H1 (cell line): ENCODE measurements around the gene RHOG. TPM values are rescaled to one million over a fixed set of nuclear protein-coding genes. Genes with fewer than 3 reads are reported as not detected.

Experiments used
- CTCF ChIA-PET: fragments of 300-600 bp; sonication (Branson Sonifier 250); formaldehyde crosslinking; loops from one replicate; lab custom pipeline; 2021; ENCODE audit not compliant: partially characterized antibody; lab: Charles Lee
- POLR2A ChIA-PET: fragments of 300-600 bp; sonication (Branson Sonifier 250); formaldehyde crosslinking; loops from one replicate; lab custom pipeline; 2021; ENCODE audit warnings: inconsistent platforms; ENCODE audit not compliant: partially characterized antibody; lab: Charles Lee
- DNase-seq, 2 experiments: peaks; one replicate each; pipeline versions ENCODE4 v3.0.0 to v3.0.0-alpha.2; 2010 to 2022; ENCODE audit warnings: low spot score in 2 of 2, low read depth in 1 of 2, mixed read lengths in 1 of 2
- FAIRE-seq: peaks from 2 replicates; lab custom pipeline; 2011; peaks lifted over from hg19 to GRCh38; lab: Jason Lieb, UNC
- H2AFZ ChIP-seq: 2 replicates; pipeline ENCODE4 v1.8.1; 2012; ENCODE audit warnings: low read length, inconsistent platforms
- H2AK5ac ChIP-seq: 2 replicates; pipeline ENCODE4 v1.6.1; 2013; ENCODE audit warnings: low read depth, low read length
- H2BK120ac ChIP-seq: replicated peaks from 2 replicates; pipeline ENCODE3; 2013; ENCODE audit warnings: low read depth, low read length, inconsistent platforms
- H2BK12ac ChIP-seq: 2 replicates; pipeline ENCODE4 v1.6.1; 2013; ENCODE audit warnings: low read depth, low read length
- H2BK15ac ChIP-seq: 2 replicates; pipeline ENCODE4 v1.6.1; 2013; ENCODE audit warnings: low read length
- H2BK20ac ChIP-seq: 2 replicates; pipeline ENCODE4 v1.6.1; 2013; ENCODE audit warnings: low read length
- H2BK5ac ChIP-seq: 2 replicates; pipeline ENCODE4 v1.6.1; 2013; ENCODE audit warnings: low read depth, low read length
- H3K14ac ChIP-seq: 2 replicates; pipeline ENCODE4 v1.6.1; 2013; ENCODE audit warnings: inconsistent platforms; ENCODE audit not compliant: insufficient read length
- H3K18ac ChIP-seq: 2 replicates; pipeline ENCODE4 v1.6.1; 2013; ENCODE audit warnings: low read length; ENCODE audit errors: extremely low read depth
- H3K23ac ChIP-seq: 2 replicates; pipeline ENCODE4 v1.6.1; 2013; ENCODE audit warnings: inconsistent platforms; ENCODE audit not compliant: insufficient read length
- H3K23me2 ChIP-seq: 2 replicates; pipeline ENCODE4 v1.6.1; 2013; ENCODE audit warnings: low read depth, low read length
- H3K27ac ChIP-seq: 2 replicates; pipeline ENCODE4 v1.6.1; 2011; ENCODE audit warnings: low read depth, low read length, inconsistent platforms
- H3K27me3 ChIP-seq, 4 experiments: replicated peaks in 1 of 4; 1 replicate in 1 of 4; 2 replicates in 3 of 4; pipeline versions ENCODE4 v1.6.1 to v1.8.1; 2011 to 2013; ENCODE audit warnings: low read length in 3 of 4, mild to moderate bottlenecking in 3 of 4, inconsistent platforms in 2 of 4, mixed read lengths in 2 of 4, moderate library complexity in 1 of 4; ENCODE audit not compliant: control insufficient read depth in 3 of 4, insufficient read depth in 3 of 4; ENCODE audit errors: extremely low read depth in 1 of 4
- H3K36me3 ChIP-seq, 4 experiments: 2 replicates each; pipeline versions ENCODE4 v1.6.1 to v1.8.1; 2011 to 2013; ENCODE audit warnings: mild to moderate bottlenecking in 4 of 4, low read length in 3 of 4, moderate library complexity in 2 of 4, control low read depth in 1 of 4, inconsistent platforms in 1 of 4; ENCODE audit not compliant: insufficient read depth in 4 of 4, control insufficient read depth in 2 of 4
- H3K4ac ChIP-seq: replicated peaks from 2 replicates; pipeline ENCODE3; 2013; ENCODE audit warnings: low read length, low read depth, mixed read lengths, inconsistent platforms; ENCODE audit not compliant: insufficient read length
- H3K4me1 ChIP-seq, 4 experiments: replicated peaks in 1 of 4; 1 replicate in 1 of 4; 2 replicates in 3 of 4; pipeline versions ENCODE4 v1.6.1 to v1.8.1; 2011 to 2013; ENCODE audit warnings: low read length in 3 of 4, inconsistent platforms in 2 of 4, mixed read lengths in 1 of 4; ENCODE audit not compliant: insufficient read depth in 4 of 4, control insufficient read depth in 3 of 4
- H3K4me2 ChIP-seq, 2 experiments: 2 replicates each; pipeline versions ENCODE4 v1.6.1 to v1.8.1; 2011 to 2013; ENCODE audit warnings: low read depth in 2 of 2, low read length in 2 of 2, control low read depth in 1 of 2, inconsistent platforms in 1 of 2, mild to moderate bottlenecking in 1 of 2; ENCODE audit not compliant: insufficient read depth in 1 of 2
- H3K4me3 ChIP-seq, 4 experiments: fragments of 200-600, 300-600 bp in 1 of 4; sonication (generic), shearing (Covaris generic), sonication (Bioruptor Twin) in 1 of 4; 2 replicates each; pipeline versions ENCODE4 v1.5.1 to v1.8.1; 2011 to 2016; ENCODE audit warnings: low read length in 4 of 4, low read depth in 3 of 4, control low read depth in 2 of 4, inconsistent platforms in 2 of 4, mild to moderate bottlenecking in 2 of 4, mixed read lengths in 1 of 4, moderate library complexity in 1 of 4; ENCODE audit not compliant: insufficient read depth in 2 of 4; ENCODE audit errors: extremely low read depth in 1 of 4
- H3K56ac ChIP-seq: replicated peaks from 2 replicates; pipeline ENCODE3; 2013; ENCODE audit warnings: low read depth, mild to moderate bottlenecking, mixed read lengths, low read length, inconsistent platforms; ENCODE audit not compliant: insufficient read length
- H3K79me1 ChIP-seq: 2 replicates; pipeline ENCODE4 v1.6.1; 2013; ENCODE audit warnings: low read depth, low read length, control low read depth
- H3K79me2 ChIP-seq, 2 experiments: 2 replicates each; pipeline versions ENCODE4 v1.6.1 to v1.8.1; 2012 to 2013; ENCODE audit warnings: low read length in 2 of 2, mild to moderate bottlenecking in 2 of 2, inconsistent platforms in 1 of 2; ENCODE audit not compliant: insufficient read depth in 2 of 2, control insufficient read depth in 1 of 2
- H3K9ac ChIP-seq, 4 experiments: replicated peaks in 1 of 4; 1 replicate in 1 of 4; 2 replicates in 3 of 4; pipeline versions ENCODE4 v1.6.1 to v1.8.1; 2011 to 2013; ENCODE audit warnings: low read depth in 3 of 4, low read length in 3 of 4, control low read depth in 2 of 4, mild to moderate bottlenecking in 2 of 4, moderate library complexity in 2 of 4, inconsistent platforms in 1 of 4; ENCODE audit errors: extremely low read depth in 1 of 4
- H3K9me3 ChIP-seq, 2 experiments: 2 replicates each; pipeline versions ENCODE4 v1.6.1 to v1.8.1; 2012 to 2013; ENCODE audit warnings: mild to moderate bottlenecking in 2 of 2, moderate library complexity in 2 of 2, control low read depth in 1 of 2, inconsistent platforms in 1 of 2, low read depth in 1 of 2, low read length in 1 of 2, mixed read lengths in 1 of 2; ENCODE audit not compliant: insufficient read depth in 2 of 2
- H4K20me1 ChIP-seq, 2 experiments: replicated peaks in 1 of 2; 2 replicates each; pipeline versions ENCODE3 to v1.8.1; 2011 to 2013; ENCODE audit warnings: inconsistent platforms in 2 of 2, low read length in 2 of 2, mild to moderate bottlenecking in 1 of 2; ENCODE audit not compliant: insufficient read depth in 2 of 2, control insufficient read depth in 1 of 2
- H4K5ac ChIP-seq: 2 replicates; pipeline ENCODE4 v1.6.1; 2013; ENCODE audit warnings: low read length, low read depth, mixed read lengths, inconsistent platforms; ENCODE audit not compliant: insufficient read length
- H4K8ac ChIP-seq: 2 replicates; pipeline ENCODE4 v1.8.0; 2013; ENCODE audit warnings: mild to moderate bottlenecking, moderate library complexity, low read length, inconsistent platforms; ENCODE audit not compliant: insufficient read depth; ENCODE audit errors: extremely low read depth
- H4K91ac ChIP-seq: replicated peaks from 2 replicates; pipeline ENCODE3; 2013; ENCODE audit warnings: low read length, mixed read lengths, inconsistent platforms; ENCODE audit not compliant: insufficient read length
- CTBP2 ChIP-seq: IDR thresholded peaks from 2 replicates; pipeline ENCODE4 v1.7.0; 2011; ENCODE audit warnings: borderline replicate concordance, mild to moderate bottlenecking, moderate library complexity, mixed read lengths, low read length; ENCODE audit not compliant: insufficient read depth, insufficient read length
- RNF2 ChIP-seq: fragments of 200-900, 300-1000 bp; sonication (generic); IDR thresholded peaks from 2 replicates; pipeline ENCODE4 v1.7.1; 2016; ENCODE audit warnings: borderline replicate concordance, low read depth, mild to moderate bottlenecking, antibody characterized with exemption, low read length; ENCODE audit not compliant: poor library complexity, severe bottlenecking; ENCODE audit errors: missing control alignments
- SP2 ChIP-seq: IDR thresholded peaks from 2 replicates; pipeline ENCODE4 v1.6.1; 2012; ENCODE audit warnings: mild to moderate bottlenecking, low read length, inconsistent platforms
- TAF1 ChIP-seq: IDR thresholded peaks from 2 replicates; pipeline ENCODE4 v1.6.1; 2011; ENCODE audit warnings: mild to moderate bottlenecking, low read depth, low read length
- WGBS, 2 experiments: shearing (Covaris generic) in 1 of 2; methylation state at CpG; one replicate each; pipeline versions ENCODE4 v1.1.6 to v1.1.7; 2013 to 2015; ENCODE audit warnings: low lambda C conversion rate in 2 of 2, mixed read lengths in 2 of 2, inconsistent platforms in 1 of 2, low coverage in 1 of 2, missing lambda C conversion rate in 1 of 2; ENCODE audit not compliant: insufficient replicate concordance in 2 of 2, insufficient coverage in 1 of 2, insufficient read length in 1 of 2; ENCODE audit errors: extremely low coverage in 1 of 2, missing lambda C conversion rate in 1 of 2; 5-methylcytosine and 5-hydroxymethylcytosine counted together
- polyA plus RNA-seq, 7 experiments: library from polyadenylated mRNA; depleted of rRNA in 3 of 7; stranded (reverse) in 5 of 7; unstranded in 2 of 7; fragments of >200 nt in 5 of 7; fragments of 200-250 nt in 2 of 7; gene quantifications; 1 replicate in 5 of 7; 2 replicates in 1 of 7; 4 replicates in 1 of 7; pipeline versions ENCODE4 v1.2.1 to v1.2.3, GENCODE V29; 2011 to 2013; ENCODE audit warnings: missing spikeins in 2 of 7, mixed read lengths in 2 of 7
- total RNA-seq: library from RNA; stranded (reverse); fragmentation: NEBNext Ultra II Directional; extraction: Animal tissue kit (Norgen Biotek cat#: 25700); gene quantifications from 2 replicates; pipeline ENCODE4 v1.2.1, GENCODE V29; 2021

RHOG gene
- total and polyA plus RNA-seq, 2 of the 8 experiments (the other 6 are each of a cell fraction or from before 2014, with no cell fraction given): 28.3 to 69.6 TPM

GRCh38 chr11:3796346-3796745, 44.4 kb downstream of the RHOG start:
- WGBS, 2 experiments: 57% methylated on average over 14 of the region's 14 CpGs; no CpG with 5 or more reads in 1 of the 2 experiments
- H3K4me2 ChIP-seq: peak overlapping the region; percentile 84 to 86

More at GRCh38 chr11:3796346-3796745, 44.4 kb downstream of the RHOG start:
- no peak overlapping the region for H2BK12ac ChIP-seq
- H3K27ac ChIP-seq: no peak overlapping the region
- H4K20me1 ChIP-seq: peaks cover 13 to 18% of the 10 kb centered on the region in 2 experiments
- H3K36me3 ChIP-seq: peaks cover 0 to 19% (median 11%) of the 10 kb centered on the region in 4 experiments; a peak in 6 of 8 replicates
- ChIA-PET POLR2A (interaction anchor here (0.8 to 1.4 kb wide), 7 partner anchors 10 to 42 kb away, joined by 3 to 6 read pairs (median 4); no protein-coding TSS in a partner anchor), CTCF (interaction anchor here (7.8 kb wide), 1 partner anchor 13 kb away, joined by 81 read pairs; the partner anchor contains the start of gene PGAP2)
- no peak for DNase-seq
- peak overlapping the region; percentile 4 to 89 (median 66) for H3K9ac ChIP-seq
- H3K23ac ChIP-seq: no peak overlapping the region
- H3K79me1 ChIP-seq: peaks cover 6% of the 10 kb centered on the region; the same call in 1 of the 2 replicates
- H4K8ac ChIP-seq: no peak overlapping the region
- H2BK15ac ChIP-seq: no peak overlapping the region
- no peak overlapping the region for H3K4ac ChIP-seq
- H3K4me3 ChIP-seq: peak overlapping the region; percentile 83 to 95 (median 93)
- H3K23me2 ChIP-seq: peaks cover 7% of the 10 kb centered on the region
- H3K79me2 ChIP-seq: peaks cover 35 to 59% of the 10 kb centered on the region in 2 experiments
- no peak for TF ChIP-seq RNF2
- no peak for TF ChIP-seq CTBP2
- TF ChIP-seq TAF1: no peak
- TF ChIP-seq SP2: no peak
- H3K9me3 ChIP-seq: no peaks in the 10 kb centered on the region
- no peaks in the 10 kb centered on the region for H3K27me3 ChIP-seq
- no peak overlapping the region for H2AK5ac ChIP-seq
- H2BK20ac ChIP-seq: no peak overlapping the region
- peaks cover 0 to 5% (median 2%) of the 10 kb centered on the region in 4 experiments; a peak in 1 of 7 replicates for H3K4me1 ChIP-seq
- H3K56ac ChIP-seq: no peak overlapping the region
- H4K91ac ChIP-seq: no peak overlapping the region
- no peak overlapping the region for H4K5ac ChIP-seq
- FAIRE-seq: no peak
- H3K18ac ChIP-seq: no peak overlapping the region
- no peak overlapping the region for H2BK5ac ChIP-seq
- no peak overlapping the region for H3K14ac ChIP-seq
- H2AFZ ChIP-seq: no peak overlapping the region
- H2BK120ac ChIP-seq: no peak overlapping the region
